Measurements from ENCODE around the gene SLC38A10.
A peak's percentile ranks its signal among the peaks of the same experiment; 100 is the strongest.

The SLC38A10 gene

DNA sequence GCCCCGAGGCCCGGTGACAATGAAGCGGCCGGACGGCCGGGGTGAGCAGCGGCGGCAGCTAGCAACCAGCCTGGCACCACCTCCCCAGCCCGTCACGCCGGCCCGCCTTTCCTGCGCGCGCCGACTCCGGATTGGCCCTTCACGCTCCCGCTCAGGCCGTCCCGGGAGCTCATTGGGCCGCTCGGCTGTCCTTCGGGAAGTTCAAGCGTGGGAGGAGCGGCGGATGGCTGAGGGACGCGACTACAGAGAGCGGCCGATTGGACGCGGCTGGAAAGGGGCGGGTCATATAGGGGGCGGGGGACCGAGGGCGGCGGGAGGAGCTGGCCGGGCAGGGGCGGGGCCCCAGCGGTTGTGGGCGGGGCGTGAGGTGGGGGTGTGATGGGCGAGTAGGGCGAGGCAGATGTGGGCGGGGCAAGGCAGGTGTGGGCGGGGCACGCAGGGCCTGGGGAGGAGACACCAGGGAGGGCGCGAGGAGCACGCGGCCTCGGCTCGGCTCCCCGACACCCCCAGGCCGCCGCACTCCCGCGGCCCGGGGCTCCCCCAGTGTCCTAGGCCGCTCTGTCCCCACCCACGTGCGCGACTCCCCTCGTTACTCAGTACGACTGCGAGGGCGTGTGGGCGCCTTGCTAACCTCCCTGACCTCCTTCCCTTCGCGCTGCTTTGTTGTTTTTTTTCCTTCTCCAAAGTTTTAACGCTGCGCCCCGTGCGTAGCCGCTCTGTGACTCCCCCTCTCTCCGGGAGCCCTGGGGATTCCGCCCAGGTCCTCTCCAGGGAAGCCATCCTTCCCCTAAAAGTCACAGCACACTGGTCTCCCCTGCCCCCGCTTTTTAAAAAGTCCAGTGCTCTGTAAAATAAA lies 72.0 kb downstream of the SLC38A10 start, which contains the start of gene CEP131:
TSS of gene CEP131 (minus strand) at position 60 of the 856 bp plus-strand sequence. CDS start 2,909 bp downstream, outside the sequence.
- DNase-seq = peak; percentile 99

DNA sequence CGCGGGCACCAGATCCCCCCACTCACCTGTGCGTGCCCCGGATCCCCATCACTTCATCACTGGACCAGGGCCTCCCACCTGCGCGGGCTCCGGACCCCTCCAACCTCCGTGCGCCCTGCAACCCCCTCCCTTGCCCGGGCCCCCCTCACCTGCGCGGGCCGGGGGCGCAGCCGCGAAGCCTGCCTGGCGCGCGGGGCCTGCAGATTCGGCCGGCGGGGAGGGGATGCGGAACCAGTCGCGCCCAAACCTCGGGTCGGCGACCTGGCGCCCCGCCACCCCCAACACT lies 72.5 kb downstream of the SLC38A10 start:
- DNase-seq = no peak

DNA sequence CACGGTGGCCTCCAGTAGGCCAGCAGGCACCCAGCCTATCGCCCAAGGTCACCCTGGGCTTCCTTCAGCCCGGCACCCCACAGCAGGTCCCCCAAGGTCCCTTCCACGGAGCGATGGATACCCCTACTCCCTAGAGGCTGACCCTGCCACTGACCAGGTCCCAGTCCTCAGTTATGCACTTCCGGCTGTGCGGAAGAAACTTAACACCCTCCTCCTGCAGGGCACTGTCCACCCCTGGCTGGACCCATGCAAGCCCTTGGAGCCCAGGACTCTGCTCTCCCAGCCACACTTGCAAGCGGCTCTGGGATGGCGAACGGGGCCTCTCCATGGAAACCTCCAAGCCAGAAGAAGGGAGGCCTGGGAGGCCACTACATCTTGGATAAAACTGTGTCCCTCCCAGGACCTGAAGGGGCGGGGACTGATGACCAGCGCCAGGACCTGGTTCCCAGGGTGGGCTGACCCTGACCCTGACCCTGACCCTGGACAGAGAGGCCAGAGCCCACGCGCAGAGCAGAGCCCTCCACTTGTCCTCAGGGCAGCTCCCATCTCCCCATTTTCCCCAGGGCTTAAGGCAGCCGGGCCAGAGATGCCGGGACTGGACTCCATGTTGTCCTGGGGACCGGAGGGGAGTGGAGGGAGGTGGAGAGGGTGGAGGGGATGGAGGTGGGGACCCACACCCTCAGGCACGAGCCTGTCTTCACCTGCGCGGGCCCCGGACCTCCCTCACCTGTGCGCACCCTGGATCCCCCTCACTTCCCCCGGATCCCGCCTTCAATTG lies 73.1 kb downstream of the SLC38A10 start:
- DNase-seq = no peak

DNA sequence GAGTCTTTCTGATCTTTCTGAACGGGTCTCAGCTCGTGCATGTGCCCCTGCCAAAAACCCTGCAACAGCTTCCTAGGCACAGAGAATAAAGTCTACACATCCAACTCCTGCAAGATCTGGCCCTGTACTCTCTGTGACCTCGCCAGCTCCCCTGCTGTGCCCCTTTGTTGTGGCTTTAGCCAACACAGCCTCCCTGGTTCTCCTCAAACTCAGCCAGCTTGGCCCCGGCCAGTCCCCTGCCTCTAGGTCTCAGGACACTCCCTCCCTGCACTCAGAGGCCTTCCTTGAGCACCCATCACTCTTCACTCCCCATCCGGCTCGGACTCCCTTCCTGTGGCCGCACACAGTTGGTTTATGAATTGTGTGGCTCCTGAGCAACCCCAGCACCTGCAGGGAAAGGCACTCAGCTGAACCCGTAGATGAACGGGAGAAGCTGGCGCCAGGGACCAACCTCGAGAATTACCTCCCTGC lies 73.7 kb downstream of the SLC38A10 start:
- no peak for DNase-seq

DNA sequence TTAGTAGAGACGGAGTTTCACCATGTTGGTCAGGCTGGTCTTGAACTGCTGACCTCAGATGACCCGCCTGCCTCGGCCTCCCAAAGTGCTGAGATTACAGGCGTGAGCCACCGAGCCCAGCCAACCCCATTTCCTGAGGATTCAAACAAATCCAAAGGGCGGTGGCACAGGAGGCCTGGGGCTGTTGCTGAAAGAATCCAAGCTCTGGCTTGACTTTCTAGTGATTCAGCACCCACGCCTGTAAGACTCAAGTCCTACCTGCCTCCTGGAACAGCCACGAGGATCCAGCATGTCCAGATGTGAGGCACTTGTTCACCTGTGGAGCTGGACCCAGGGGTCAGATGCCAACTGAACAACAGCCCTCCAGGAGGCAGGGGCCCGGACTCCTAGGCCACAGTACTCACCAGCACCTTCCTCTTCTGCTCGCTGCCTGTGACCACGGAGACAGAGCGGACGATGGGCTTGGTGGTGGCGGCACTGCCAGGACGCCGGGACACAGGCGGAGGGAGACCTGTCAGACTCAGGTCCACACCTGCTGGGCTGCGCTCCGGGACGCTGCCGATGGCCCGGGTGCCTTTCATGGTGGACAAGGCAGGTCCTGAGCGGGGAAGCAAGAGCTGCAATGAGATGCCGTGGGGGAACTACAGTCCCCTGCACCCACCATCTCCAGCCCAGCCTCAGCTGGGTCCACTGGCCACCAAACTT lies 75.5 kb downstream of the SLC38A10 start:
- no peak for DNase-seq

DNA sequence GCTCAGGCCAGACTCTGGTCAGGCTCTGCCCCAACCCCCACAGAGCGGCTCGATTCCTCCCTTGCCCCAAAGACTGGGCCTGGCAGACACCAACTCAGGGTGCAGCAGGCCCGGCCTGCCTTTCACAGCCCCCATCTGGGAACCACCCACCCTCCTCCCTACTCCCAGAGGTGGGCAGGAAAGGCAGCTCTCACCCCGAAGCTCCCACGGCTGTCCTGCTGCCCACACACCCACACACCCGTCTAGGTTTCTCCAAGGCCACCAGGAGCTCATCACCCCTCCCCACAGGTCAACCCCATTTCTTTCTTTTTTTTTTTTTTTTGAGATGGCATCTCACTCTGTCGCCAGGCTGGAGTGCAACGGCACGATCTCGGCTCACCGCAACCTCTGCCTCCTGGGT lies 76.1 kb downstream of the SLC38A10 start:
- no peak for DNase-seq

DNA sequence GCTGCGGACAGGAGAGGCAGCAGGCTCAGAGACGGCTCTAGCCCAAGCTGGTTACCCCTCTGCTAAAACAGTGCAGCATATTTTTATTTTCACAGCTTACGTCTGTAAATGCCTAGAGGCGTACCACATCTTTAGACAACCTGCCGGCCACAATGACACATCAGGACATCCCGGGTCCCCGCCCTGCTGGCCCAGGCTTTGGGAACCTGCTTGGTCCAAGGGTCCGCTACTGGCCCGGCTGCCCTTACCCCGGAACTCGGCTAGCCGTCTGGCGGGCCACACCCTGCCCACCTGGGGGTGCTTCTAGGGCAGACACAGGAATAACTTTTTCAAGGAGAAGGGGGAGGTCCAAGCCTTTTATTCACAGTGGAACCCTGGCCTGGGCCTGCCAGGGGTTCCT lies 76.6 kb downstream of the SLC38A10 start:
- no peak for DNase-seq

DNA sequence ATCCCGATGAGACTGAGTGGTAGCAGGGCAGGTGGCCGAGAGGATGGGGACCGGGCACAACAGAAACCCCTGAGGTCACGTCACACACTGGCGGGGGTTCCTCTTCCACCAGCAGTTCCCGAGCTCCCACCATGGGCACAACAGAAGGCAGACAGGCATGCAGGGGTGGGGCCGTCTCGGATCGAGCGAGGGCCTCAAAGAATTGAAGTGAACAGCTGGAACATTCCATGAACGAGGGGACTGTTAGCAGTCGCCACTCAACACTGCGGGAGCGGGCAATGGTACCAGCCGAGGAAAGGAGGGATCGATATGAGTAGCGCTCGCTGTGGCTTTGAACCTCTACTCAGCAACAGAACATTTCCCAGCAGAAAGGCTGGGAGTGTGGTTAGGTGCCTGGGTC lies 77.6 kb downstream of the SLC38A10 start:
- no peak for DNase-seq

DNA sequence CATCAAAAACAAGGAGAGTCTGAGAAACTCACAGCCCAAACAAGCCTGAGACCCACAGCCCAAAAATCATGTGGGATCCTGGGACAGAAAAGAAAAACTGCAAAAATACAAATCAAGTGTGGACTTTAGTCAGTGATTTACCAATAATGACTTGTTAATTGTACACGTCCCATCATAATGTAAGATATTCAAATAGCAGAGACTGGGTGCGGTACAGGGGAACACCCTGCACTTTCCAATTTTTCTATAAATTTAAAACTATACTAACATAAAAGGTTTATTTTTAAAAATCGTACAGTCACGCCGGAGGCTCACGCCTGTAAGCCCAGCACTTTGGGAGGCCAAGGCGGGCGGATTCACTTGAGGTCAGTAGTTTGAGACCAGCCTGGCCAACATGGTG lies 81.1 kb downstream of the SLC38A10 start:
- no peak for DNase-seq

DNA sequence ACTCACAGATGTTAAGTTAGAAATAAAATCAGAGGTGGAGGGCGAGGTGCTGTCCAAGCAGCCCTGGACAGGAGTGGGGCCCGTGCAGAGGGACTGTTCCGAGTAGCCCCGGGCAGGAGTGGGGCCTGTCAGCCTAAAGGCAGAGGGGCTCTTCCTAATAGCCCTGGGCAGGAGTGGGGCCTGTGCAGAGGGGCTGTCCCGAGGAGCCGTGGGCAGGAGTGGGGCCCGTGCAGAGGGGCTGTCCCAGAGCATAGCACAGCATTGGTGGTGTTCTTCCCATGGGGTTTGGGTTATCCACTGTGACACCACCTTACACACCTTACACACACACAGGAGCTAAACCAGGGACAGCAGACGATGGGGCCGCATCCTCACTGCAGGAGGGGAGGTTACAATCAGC lies 82.7 kb downstream of the SLC38A10 start:
- no peak for DNase-seq

DNA sequence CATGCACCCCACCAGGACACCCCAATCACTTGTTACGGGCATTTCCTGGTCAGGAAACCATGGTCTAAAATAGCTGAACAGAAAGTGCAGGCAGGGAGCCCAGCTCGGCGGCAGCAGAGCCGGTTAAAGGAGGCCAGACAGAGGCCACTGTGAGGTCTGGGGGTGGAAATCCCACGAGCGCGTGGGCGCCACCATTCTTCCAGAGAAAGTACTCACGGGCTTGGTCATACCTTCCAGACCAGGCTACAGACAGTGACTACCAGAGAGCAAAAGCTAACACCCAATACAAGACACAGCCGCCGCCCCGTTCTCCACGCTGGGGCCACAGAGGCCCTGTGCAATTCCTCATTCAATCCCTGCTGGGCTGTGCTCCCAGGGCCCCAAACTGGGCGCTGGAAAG lies 84.2 kb downstream of the SLC38A10 start:
- DNase-seq = no peak

DNA sequence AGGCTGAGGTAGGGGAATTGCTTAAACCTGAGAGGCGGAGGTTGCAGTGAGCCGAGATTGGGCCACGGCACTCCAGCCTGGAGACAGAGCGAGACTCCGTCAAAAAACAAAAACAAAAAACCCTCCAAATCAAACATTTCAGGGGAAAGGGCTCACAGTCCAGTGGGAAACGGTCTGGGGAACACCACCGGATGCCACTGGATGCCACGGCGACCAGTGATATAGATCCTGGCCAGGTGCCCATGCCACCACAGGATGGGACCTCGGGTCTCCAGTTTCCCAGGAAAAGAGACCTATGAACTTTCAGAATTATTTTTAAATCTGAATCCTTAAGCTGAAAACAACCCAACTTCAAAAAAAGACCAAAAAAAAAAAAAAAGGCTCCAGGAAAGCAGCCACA lies 84.6 kb downstream of the SLC38A10 start:
- no peak for DNase-seq

DNA sequence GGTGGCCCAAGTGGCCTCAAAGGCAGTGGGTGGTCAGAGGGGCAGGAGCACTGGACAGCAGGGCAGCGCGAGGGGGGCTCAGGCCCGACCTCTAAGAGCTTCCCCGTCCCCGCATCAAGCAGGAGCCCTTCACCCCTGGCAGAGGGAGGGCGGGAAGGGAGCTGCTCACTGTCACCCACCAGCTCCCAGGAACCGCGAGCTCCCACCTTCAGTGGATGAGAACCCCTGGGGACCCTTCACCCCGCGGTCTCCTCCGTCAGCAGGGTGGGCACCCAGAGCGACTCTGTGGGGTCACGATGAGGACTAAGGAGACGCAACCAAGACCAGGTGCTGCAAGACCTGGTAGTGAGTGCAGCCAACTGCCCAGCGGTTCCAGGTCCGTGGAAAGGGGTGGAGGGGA lies 86.0 kb downstream of the SLC38A10 start:
- DNase-seq = no peak

DNA sequence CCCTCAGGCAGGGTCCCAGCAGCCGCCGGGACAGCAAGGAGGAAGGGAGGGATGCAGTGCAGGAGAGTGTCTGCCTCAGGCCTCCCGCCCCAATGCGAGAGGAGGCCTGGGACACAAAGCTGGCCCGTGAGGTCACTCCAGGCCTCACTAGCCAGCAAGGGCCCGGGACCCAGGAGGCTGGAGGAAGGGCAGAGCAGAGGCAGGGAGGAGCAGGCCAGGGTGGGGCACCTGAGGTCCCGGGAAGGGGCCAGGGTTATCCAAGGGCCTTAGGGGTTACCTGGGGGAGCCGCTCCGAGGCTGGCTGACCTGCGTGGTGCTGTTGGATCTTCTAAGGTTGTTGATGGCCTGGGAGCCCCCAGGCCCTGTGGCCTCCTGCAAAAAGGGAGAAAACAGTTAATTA lies 86.5 kb downstream of the SLC38A10 start:
- no peak for DNase-seq

DNA sequence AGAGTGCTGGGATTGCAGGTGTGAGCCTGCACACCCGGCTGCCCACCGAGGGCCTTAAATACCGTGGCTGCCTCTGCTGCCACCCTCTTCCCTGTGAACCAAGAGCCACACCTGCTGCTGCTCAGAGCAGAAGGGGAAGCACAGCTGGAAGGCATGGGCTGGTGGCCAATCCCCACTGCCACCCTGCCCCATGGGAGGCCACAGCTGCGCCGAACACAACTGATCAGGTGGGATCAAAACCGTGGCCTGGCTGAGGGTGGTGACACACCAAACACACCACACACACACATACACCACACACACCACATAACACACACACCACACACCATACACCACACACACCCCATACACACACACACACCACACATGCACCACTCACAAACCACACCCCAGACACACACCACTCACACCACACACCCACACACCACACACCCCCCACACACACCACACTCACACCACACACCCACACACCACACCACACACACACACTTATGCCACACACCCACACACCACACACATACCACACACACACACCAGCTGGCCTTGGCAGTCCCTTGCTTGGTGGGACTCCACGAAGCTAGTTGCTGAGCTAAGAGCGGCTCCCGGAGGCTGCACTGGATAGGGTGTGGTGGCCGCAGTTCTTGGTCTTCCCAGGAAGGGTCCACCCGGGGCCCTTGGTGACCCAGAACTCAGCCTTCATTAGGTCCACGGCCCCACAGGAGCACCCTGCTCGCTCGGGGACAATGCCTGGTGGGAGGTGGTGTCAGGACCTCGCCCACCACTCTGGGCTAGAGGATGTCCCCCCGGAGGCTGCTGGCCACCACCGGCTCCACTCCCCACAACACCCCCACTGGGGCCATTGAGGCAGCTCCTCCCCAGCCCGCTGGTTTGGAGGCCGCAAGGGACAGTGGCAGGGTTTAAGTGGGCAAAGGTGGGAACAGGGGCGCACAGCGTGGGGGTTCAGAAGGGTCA lies 87.2 kb downstream of the SLC38A10 start:
- no peak for DNase-seq

DNA sequence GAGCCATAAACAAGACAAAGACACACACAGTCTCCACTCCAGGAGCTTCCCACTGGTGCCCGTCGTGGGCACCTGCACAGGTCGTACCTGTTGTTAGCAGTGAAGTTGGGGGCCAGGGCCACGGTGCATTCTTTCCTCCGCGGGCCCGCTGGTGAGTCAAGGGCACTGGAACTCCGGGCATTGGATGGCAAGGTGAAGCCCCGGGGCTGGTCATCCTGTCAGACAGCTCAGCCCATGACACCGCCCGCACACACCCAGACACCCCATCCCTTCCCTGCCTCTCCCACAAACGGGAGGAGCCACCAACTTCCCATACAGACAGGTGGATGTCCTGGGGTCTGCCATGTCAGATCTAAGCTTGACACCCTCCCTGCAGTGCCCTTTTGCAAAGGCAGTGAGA lies 88.5 kb downstream of the SLC38A10 start:
- no peak for DNase-seq

DNA sequence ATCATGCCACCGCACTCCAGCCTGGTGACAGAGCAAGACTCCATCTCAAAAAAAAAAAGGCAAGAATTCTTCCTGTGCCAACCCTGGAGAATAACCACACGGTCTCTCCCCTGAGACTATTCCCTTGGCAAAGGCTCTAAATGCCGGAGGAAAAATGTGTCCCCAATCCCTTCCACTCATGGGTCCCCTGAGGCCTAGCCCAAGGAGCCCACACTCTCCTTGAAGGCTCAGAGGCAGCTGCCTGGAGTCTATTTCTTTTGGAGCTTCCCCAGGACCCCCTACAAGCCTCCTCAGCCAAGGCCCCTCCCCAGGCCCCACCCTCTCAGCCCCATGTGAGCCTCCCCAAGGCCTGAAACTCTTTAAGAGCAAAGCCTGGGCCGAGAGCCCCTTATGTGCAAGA lies 88.9 kb downstream of the SLC38A10 start:
- no peak for DNase-seq

DNA sequence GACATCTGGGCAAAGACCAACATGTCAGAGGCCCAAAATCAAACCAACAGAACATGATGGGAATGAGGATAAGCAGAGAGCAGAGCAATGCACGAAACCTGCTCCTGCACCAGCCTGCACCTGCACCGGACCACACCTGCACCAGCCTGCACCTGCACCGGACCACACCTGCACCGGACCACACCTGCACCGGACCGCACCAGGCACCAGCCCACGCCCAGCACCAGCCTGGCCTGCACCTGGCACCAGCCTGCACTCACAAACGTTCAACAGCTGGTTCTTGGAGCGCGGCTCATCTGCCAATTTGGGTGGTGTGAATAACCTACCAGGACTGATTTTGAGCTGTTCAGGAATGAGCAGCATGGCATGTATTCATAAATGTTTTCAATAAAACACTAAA lies 90.5 kb downstream of the SLC38A10 start:
- DNase-seq = no peak

DNA sequence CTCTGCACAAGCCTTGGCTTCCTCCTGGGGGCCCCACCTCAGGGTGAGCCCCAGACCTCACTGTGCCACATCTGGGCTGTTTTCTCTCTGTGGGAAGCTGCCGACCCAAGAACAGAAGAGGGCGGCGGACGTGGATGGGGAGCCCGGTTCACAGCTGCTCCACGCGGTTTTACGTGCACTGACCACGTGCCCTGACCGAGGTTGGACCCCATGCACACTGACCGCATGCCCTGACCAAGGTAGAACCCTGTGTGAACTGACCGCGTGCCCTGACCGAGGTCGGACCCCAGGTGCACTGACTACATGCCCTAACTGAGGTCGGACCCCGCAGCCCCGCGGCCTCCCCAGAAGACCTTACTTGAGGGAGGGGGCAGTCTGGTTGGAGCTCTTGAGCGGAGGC lies 92.0 kb downstream of the SLC38A10 start:
- DNase-seq = no peak

DNA sequence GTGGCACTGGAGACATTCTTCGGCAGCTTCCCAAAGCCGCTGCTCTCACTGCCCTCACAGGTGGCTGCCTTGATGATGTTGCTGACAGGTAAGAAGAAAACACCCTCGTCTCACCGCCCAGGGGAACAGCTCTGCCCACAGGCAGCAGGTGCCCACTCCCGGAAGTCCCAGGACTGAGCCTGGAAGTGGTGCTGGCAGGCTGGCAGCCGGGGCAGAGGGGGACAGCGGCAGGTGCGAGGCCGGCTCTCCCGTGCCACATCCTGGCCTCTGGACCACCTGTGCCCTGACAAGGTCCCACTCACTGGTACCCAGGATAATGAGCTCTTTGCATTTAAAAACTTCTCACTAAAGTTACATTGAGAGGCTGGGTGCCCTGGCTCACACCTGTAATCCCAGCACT lies 92.8 kb downstream of the SLC38A10 start:
- no peak for DNase-seq

DNA sequence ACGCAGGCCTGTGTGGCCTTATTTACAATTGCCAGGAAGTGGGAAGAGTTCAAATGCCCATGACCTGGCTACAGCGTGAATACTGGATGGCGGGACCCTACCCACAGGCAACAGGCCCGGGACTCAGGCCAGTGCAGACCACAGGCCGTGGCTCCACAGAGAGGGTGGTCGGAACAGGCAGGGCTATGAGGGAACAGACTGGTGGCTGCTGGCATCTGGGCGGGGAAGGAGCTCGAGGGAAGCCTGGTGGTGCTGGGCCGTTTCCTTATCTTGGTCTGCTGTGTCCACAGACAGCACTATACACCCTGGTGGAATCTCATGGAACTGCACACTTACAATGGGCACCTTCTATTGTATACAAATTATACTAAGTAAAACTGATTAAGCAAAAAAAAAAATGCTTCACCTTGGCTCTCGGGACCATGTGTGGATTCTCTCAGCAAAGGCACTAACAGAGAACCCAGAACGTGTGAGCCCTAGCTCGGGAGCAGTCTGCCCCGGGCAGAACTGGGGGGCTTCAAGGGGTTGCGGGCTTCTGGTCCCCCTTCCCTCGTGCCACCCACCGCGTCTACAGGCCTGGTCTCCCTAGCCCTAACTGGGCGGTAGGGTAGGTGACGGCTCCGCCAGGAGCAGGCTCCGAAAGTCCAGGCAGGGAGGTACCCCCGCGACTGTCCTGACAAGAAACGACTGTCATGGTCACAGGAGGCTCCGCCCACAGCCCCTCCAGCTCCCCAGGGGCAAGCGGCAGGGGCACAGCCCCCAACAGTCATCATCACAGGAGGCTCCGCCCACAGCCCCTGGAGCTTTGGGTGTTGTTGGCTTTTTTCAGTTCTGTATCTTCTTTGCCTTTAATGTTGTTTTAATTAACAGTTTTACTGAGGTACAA lies 94.2 kb downstream of the SLC38A10 start:
- no peak for DNase-seq
